GM18867 (cell line): ENCODE data around the gene PTPRN2.
"Not testable (repeated sequence)": the region's sequence is repeated elsewhere in the genome, so short reads cannot be mapped to it uniquely, and the experiment has no call there.

Experiments used
- ATAC-seq: cut with Tn5 transposase; IDR thresholded peaks from one replicate; pipeline ENCODE4 v1.9.1; 2021; ENCODE audit warnings: mild to moderate bottlenecking, moderate library complexity; ENCODE audit not compliant: unreplicated experiment

The PTPRN2 gene

GRCh38 chr7:158216198-158216597 is 371.4 kb downstream of the PTPRN2 start:
- ATAC-seq: no peak

- ATAC-seq: no peak
Measured at GRCh38 chr7:158209435-158209834, 378.2 kb downstream of the PTPRN2 start.

- no peak for ATAC-seq
Measured at GRCh38 chr7:158206341-158206740, 381.3 kb downstream of the PTPRN2 start.

GRCh38 chr7:158204453-158204852 is 383.2 kb downstream of the PTPRN2 start:
- no peak for ATAC-seq

- ATAC-seq: not testable (repeated sequence)
Measured at GRCh38 chr7:158203948-158204347, 383.7 kb downstream of the PTPRN2 start.

- ATAC-seq: no peak
Measured at GRCh38 chr7:158194365-158194900, 393.2 kb downstream of the PTPRN2 start.

- no peak for ATAC-seq
Measured at GRCh38 chr7:158193446-158193845, 394.2 kb downstream of the PTPRN2 start.

- ATAC-seq: no peak
Measured at GRCh38 chr7:158192956-158193355, 394.7 kb downstream of the PTPRN2 start.

- ATAC-seq: no peak
Measured at GRCh38 chr7:158192184-158192835, 395.3 kb downstream of the PTPRN2 start.

GRCh38 chr7:158191671-158192070 is 396.0 kb downstream of the PTPRN2 start:
- ATAC-seq: no peak

GRCh38 chr7:158190756-158191155 is 396.9 kb downstream of the PTPRN2 start:
- ATAC-seq: no peak

GRCh38 chr7:158188676-158189075 is 398.9 kb downstream of the PTPRN2 start:
- ATAC-seq: no peak

- no peak for ATAC-seq
Measured at GRCh38 chr7:158187694-158187994, 400.0 kb downstream of the PTPRN2 start.

- ATAC-seq: no peak
Measured at GRCh38 chr7:158186864-158187693, 400.5 kb downstream of the PTPRN2 start.

- ATAC-seq: no peak
Measured at GRCh38 chr7:158186406-158186805, 401.2 kb downstream of the PTPRN2 start.

GRCh38 chr7:158185653-158186052 is 402.0 kb downstream of the PTPRN2 start:
- ATAC-seq: no peak

- no peak for ATAC-seq
Measured at GRCh38 chr7:158183431-158183830, 404.2 kb downstream of the PTPRN2 start.

- no peak for ATAC-seq
Measured at GRCh38 chr7:158176561-158177173, 411.0 kb downstream of the PTPRN2 start.

GRCh38 chr7:158175779-158176178 is 411.8 kb downstream of the PTPRN2 start:
- no peak for ATAC-seq

GRCh38 chr7:158174947-158175346 is 412.7 kb downstream of the PTPRN2 start:
- ATAC-seq: no peak

GRCh38 chr7:158167373-158167772 is 420.2 kb downstream of the PTPRN2 start:
- no peak for ATAC-seq
